Measurements from ENCODE around the gene GTF3C2.

Gene GTF3C2

DNA sequence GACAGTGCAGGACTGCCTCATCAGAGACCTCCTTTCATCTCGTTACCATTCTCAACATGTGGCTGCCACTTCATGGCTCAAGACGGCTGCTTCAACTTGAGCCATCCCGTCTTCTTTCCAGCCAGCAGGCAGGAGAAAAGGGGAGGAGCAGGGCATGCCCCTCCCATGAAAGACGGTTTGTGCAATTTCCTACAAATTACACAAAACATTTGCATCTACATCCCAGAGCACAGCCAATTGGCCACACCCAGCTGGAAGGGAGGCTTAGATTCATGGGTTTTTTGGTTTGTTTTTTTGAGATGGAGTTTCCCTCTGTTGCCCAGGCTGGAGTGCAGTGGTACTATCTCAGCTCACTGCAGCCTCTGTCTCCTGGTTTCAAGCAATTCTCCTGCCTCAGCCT lies 60.1 kb downstream of the GTF3C2 start:
- Histone ChIP-seq H3K27ac (ENCODE audit: extremely low read depth, low read depth, low read length) (no peak overlapping the region), H3K9me3 (ENCODE audit: control insufficient read depth, insufficient read depth, low read depth, low read length) (no peaks in the 10 kb centered on the region), H3K4me1 (ENCODE audit: control insufficient read depth, insufficient read depth, low read length) (peaks cover 13% of the 10 kb centered on the region), H3K36me3 (ENCODE audit: control insufficient read depth in 2 of 2, insufficient read depth in 1 of 2, low read length in 2 of 2) (no peaks in the 10 kb centered on the region), H3K4me3 (ENCODE audit: low read depth, low read length) (no peak overlapping the region)
- TF ChIP-seq ZFP3 (tag by site-specific recombination; IDR thresholded peaks at IDR 0.05; ENCODE audit: low read depth) (no peak), ZNF600 (tag by site-specific recombination; IDR thresholded peaks at IDR 0.05) (no peak), ZNF10 (tag by site-specific recombination; IDR thresholded peaks at IDR 0.05) (no peak), SCRT1 (tag by site-specific recombination; IDR thresholded peaks at IDR 0.05; ENCODE audit: borderline replicate concordance) (no peak), ZNF174 (tag by site-specific recombination; IDR thresholded peaks at IDR 0.05) (no peak), ZNF366 (tag by site-specific recombination; conservative IDR thresholded peaks at IDR 0.05) (no peak), ZIC2 (tag by site-specific recombination; IDR thresholded peaks at IDR 0.05) (no peak), TCF7L2 (IDR thresholded peaks at IDR 0.05; ENCODE audit: borderline replicate concordance, low read depth, low read length) (no peak), ZNF473 (tag by site-specific recombination; IDR thresholded peaks at IDR 0.05) (no peak), ZNF138 (tag by site-specific recombination; IDR thresholded peaks at IDR 0.05; ENCODE audit: borderline replicate concordance) (no peak), ZFP41 (tag by site-specific recombination; IDR thresholded peaks at IDR 0.05; ENCODE audit: borderline replicate concordance) (no peak)
- TF ChIP-seq, protein P1, sequence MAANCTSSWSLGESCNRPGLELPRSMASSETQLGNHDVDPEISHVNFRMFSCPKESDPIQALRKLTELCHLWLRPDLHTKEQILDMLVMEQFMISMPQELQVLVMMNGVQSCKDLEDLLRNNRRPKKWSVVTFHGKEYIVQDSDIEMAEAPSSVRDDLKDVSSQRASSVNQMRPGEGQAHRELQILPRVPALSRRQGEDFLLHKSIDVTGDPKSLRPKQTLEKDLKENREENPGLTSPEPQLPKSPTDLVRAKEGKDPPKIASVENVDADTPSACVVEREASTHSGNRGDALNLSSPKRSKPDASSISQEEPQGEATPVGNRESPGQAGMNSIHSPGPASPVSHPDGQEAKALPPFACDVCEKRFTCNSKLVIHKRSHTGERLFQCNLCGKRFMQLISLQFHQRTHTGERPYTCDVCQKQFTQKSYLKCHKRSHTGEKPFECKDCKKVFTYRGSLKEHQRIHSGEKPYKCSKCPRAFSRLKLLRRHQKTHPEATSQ (tag by site-specific recombination; IDR thresholded peaks at IDR 0.05) = no peak
- TF ChIP-seq, protein P2, sequence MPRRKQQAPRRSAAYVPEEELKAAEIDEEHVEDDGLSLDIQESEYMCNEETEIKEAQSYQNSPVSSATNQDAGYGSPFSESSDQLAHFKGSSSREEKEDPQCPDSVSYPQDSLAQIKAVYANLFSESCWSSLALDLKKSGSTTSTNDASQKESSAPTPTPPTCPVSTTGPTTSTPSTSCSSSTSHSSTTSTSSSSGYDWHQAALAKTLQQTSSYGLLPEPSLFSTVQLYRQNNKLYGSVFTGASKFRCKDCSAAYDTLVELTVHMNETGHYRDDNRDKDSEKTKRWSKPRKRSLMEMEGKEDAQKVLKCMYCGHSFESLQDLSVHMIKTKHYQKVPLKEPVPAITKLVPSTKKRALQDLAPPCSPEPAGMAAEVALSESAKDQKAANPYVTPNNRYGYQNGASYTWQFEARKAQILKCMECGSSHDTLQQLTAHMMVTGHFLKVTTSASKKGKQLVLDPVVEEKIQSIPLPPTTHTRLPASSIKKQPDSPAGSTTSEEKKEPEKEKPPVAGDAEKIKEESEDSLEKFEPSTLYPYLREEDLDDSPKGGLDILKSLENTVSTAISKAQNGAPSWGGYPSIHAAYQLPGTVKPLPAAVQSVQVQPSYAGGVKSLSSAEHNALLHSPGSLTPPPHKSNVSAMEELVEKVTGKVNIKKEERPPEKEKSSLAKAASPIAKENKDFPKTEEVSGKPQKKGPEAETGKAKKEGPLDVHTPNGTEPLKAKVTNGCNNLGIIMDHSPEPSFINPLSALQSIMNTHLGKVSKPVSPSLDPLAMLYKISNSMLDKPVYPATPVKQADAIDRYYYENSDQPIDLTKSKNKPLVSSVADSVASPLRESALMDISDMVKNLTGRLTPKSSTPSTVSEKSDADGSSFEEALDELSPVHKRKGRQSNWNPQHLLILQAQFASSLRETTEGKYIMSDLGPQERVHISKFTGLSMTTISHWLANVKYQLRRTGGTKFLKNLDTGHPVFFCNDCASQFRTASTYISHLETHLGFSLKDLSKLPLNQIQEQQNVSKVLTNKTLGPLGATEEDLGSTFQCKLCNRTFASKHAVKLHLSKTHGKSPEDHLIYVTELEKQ (tag by site-specific recombination; IDR thresholded peaks at IDR 0.05; ENCODE audit: borderline replicate concordance) = no peak
- TF ChIP-seq, protein P3, sequence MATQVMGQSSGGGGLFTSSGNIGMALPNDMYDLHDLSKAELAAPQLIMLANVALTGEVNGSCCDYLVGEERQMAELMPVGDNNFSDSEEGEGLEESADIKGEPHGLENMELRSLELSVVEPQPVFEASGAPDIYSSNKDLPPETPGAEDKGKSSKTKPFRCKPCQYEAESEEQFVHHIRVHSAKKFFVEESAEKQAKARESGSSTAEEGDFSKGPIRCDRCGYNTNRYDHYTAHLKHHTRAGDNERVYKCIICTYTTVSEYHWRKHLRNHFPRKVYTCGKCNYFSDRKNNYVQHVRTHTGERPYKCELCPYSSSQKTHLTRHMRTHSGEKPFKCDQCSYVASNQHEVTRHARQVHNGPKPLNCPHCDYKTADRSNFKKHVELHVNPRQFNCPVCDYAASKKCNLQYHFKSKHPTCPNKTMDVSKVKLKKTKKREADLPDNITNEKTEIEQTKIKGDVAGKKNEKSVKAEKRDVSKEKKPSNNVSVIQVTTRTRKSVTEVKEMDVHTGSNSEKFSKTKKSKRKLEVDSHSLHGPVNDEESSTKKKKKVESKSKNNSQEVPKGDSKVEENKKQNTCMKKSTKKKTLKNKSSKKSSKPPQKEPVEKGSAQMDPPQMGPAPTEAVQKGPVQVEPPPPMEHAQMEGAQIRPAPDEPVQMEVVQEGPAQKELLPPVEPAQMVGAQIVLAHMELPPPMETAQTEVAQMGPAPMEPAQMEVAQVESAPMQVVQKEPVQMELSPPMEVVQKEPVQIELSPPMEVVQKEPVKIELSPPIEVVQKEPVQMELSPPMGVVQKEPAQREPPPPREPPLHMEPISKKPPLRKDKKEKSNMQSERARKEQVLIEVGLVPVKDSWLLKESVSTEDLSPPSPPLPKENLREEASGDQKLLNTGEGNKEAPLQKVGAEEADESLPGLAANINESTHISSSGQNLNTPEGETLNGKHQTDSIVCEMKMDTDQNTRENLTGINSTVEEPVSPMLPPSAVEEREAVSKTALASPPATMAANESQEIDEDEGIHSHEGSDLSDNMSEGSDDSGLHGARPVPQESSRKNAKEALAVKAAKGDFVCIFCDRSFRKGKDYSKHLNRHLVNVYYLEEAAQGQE (tag by site-specific recombination; IDR thresholded peaks at IDR 0.05) = no peak
- ChIA-PET CTCF (interaction anchor here (0.6 to 17.4 kb wide), 2 partner anchors 14 to 50 kb away, joined by 3 to 211 read pairs; partner anchors contain the start of gene TRIM54), POLR2A (no interaction called here)

DNA sequence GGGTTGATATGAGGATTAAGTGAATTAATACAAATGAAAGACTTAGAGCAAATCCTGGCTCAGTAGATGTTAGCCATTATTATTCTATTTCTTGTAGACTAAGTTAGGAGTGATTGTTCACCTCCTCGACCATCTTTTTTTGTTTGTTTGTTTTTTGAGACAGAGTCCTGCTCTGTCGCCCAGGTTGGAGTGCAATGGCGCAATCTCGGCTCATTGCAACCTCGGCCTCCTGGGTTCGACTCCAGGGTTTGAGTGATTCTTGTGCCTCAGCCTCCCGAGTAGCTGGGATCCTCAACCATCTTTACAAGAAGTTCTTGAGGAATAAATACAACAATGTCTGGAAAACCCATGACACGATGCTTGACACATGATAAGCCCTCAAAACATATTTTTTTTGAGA lies 61.6 kb downstream of the GTF3C2 start:
- Histone ChIP-seq H3K4me1 (ENCODE audit: control insufficient read depth, insufficient read depth, low read length) (peaks cover 13% of the 10 kb centered on the region), H3K9me3 (ENCODE audit: control insufficient read depth, insufficient read depth, low read depth, low read length) (no peaks in the 10 kb centered on the region), H3K4me3 (ENCODE audit: low read depth, low read length) (no peak overlapping the region), H3K36me3 (ENCODE audit: control insufficient read depth in 2 of 2, insufficient read depth in 1 of 2, low read length in 2 of 2) (no peaks in the 10 kb centered on the region), H3K27ac (ENCODE audit: extremely low read depth, low read depth, low read length) (no peak overlapping the region)
- ChIA-PET CTCF (interaction anchor here (1.2 to 17.4 kb wide), 4 partner anchors 8 to 193 kb away, joined by 3 to 211 read pairs (median 32); partner anchors contain the start of gene TRIM54), POLR2A (no interaction called here)
- TF ChIP-seq REPIN1 (tag by site-specific recombination; IDR thresholded peaks at IDR 0.05; ENCODE audit: low read depth) (no peak), ZNF521 (tag by site-specific recombination; IDR thresholded peaks at IDR 0.05) (no peak), ZNF239 (tag by site-specific recombination; IDR thresholded peaks at IDR 0.05) (no peak), ZNF677 (tag by site-specific recombination; IDR thresholded peaks at IDR 0.05) (no peak), ZNF621 (tag by site-specific recombination; IDR thresholded peaks at IDR 0.05) (no peak), ZNF202 (tag by site-specific recombination; IDR thresholded peaks at IDR 0.05; ENCODE audit: borderline replicate concordance) (no peak), ZNF776 (tag by site-specific recombination; IDR thresholded peaks at IDR 0.05; ENCODE audit: borderline replicate concordance) (no peak), EGR2 (tag by site-specific recombination; IDR thresholded peaks at IDR 0.05; ENCODE audit: low read depth) (no peak), ZNF350 (tag by site-specific recombination; IDR thresholded peaks at IDR 0.05) (no peak)
- TF ChIP-seq, protein P4, sequence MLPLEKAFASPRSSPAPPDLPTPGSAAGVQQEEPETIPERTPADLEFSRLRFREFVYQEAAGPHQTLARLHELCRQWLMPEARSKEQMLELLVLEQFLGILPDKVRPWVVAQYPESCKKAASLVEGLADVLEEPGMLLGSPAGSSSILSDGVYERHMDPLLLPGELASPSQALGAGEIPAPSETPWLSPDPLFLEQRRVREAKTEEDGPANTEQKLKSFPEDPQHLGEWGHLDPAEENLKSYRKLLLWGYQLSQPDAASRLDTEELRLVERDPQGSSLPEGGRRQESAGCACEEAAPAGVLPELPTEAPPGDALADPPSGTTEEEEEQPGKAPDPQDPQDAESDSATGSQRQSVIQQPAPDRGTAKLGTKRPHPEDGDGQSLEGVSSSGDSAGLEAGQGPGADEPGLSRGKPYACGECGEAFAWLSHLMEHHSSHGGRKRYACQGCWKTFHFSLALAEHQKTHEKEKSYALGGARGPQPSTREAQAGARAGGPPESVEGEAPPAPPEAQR (tag by site-specific recombination; IDR thresholded peaks at IDR 0.05) = no peak
- TF ChIP-seq, protein P5, sequence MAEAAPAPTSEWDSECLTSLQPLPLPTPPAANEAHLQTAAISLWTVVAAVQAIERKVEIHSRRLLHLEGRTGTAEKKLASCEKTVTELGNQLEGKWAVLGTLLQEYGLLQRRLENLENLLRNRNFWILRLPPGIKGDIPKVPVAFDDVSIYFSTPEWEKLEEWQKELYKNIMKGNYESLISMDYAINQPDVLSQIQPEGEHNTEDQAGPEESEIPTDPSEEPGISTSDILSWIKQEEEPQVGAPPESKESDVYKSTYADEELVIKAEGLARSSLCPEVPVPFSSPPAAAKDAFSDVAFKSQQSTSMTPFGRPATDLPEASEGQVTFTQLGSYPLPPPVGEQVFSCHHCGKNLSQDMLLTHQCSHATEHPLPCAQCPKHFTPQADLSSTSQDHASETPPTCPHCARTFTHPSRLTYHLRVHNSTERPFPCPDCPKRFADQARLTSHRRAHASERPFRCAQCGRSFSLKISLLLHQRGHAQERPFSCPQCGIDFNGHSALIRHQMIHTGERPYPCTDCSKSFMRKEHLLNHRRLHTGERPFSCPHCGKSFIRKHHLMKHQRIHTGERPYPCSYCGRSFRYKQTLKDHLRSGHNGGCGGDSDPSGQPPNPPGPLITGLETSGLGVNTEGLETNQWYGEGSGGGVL (tag by site-specific recombination; IDR thresholded peaks at IDR 0.05) = no peak
